Measurements from ENCODE around the gene CHAC1.
A peak's percentile ranks its signal among the peaks of the same experiment; 100 is the strongest.

The CHAC1 gene

DNA sequence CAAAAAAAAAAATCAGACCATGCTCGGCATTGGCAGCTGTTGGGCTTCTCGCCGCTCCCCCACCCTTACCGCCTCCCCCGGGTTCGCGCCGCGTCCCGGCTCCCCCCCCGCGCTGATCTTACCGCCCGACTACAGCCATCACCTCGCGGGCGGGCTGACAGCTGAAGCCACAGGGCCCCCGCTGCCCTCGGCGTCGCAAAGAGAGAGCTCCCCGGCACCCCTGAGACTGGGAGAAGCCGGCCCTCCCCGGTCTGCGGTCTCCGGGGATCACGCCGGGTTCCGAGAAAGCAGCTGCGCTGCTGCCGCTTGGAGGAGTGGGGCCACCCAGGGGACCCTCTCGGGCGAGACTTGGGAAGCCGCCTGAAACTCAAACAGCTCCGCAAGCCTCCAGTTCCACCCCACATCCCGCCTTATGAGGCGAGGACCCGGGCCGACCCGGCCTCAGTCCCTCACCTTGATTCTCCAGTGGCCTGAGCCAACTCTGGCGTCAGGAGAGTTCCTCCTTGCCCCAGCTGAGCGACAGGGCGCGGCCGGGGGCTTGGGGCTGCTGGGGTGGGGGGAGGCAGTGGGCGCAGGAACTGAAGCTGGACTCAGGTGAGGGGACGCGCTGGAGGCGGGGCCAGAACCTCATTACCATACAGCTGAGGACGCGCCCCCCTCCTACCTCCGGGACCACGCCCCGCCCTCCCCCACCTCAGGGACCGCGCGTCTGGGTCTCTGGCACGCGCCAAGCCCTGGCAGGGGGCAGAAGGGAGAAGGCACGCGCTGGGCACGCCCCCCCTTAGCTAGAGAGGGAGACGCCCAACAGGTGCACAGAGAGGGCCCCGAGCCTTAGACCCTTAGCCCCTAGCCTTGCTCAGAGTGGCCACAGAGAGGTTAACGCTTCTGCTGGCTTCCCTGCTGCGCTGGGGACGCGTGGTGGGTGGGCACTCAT lies 25.1 kb upstream of the CHAC1 start:
- TF ChIP-seq, protein P1, sequence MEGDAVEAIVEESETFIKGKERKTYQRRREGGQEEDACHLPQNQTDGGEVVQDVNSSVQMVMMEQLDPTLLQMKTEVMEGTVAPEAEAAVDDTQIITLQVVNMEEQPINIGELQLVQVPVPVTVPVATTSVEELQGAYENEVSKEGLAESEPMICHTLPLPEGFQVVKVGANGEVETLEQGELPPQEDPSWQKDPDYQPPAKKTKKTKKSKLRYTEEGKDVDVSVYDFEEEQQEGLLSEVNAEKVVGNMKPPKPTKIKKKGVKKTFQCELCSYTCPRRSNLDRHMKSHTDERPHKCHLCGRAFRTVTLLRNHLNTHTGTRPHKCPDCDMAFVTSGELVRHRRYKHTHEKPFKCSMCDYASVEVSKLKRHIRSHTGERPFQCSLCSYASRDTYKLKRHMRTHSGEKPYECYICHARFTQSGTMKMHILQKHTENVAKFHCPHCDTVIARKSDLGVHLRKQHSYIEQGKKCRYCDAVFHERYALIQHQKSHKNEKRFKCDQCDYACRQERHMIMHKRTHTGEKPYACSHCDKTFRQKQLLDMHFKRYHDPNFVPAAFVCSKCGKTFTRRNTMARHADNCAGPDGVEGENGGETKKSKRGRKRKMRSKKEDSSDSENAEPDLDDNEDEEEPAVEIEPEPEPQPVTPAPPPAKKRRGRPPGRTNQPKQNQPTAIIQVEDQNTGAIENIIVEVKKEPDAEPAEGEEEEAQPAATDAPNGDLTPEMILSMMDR (conservative IDR thresholded peaks at IDR 0.05; ENCODE audit: low read depth, low read length): no peak
- Histone ChIP-seq H3K4me1 (ENCODE audit: low read depth, poor library complexity, severe bottlenecking) (peaks cover 25% of the 10 kb centered on the region), H3K4me2 (peak overlapping the region; percentile 94), H3K9ac (no peak overlapping the region), H2AFZ (ENCODE audit: low read depth) (peak overlapping the region; percentile 96), H3K79me2 (ENCODE audit: insufficient read depth, low read depth) (no peaks in the 10 kb centered on the region), H3K27me3 (ENCODE audit: insufficient read depth, low read depth) (peaks cover 28% of the 10 kb centered on the region), H3K27ac (no peak overlapping the region), H3K36me3 (ENCODE audit: insufficient read depth) (no peaks in the 10 kb centered on the region), H3K4me3 (IDR thresholded peaks at IDR 0.05; ENCODE audit: insufficient read depth, low read depth, low read length) (no peak overlapping the region), H4K20me1 (ENCODE audit: insufficient read depth) (no peaks in the 10 kb centered on the region)

DNA sequence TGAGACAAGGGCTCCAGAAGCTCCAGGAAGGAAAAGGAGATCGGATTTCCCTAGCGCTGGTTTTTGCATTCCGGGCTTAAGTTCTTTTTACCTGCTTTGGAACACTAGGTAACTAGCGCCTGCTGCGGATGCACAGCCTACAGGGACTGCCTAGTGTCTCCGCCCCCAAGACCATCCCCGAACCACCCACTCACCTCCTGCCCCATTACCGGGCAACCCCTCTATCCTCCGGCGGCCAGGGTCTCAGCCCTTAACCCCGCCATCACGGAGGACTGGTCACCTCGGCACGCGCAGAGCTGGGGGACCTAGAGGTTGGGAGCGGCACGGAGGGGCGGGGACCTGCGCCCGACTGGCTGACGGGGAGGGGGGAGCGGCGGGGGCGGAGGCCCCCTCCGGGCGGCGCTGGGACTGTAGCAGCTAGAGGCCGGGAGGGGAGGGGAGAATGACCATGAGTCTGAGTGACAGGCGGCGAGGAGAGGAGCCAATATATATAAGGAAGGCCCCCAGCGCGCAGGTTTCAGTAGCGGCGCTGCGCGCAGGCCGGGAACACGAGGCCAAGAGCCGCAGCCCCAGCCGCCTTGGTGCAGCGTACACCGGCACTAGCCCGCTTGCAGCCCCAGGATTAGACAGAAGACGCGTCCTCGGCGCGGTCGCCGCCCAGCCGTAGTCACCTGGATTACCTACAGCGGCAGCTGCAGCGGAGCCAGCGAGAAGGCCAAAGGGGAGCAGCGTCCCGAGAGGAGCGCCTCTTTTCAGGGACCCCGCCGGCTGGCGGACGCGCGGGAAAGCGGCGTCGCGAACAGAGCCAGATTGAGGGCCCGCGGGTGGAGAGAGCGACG lies 24.2 kb upstream of the CHAC1 start, which contains the start of gene DLL4:
Gene DLL4 (plus strand): TSS at position 520 of the 839 bp plus-strand sequence. CDS start 329 bp downstream, outside the sequence.
- Histone ChIP-seq H3K4me2 (peak within 1 kb of the TSS; percentile 94), H2AFZ (ENCODE audit: low read depth) (peak within 1 kb of the TSS; percentile 96), H3K79me2 (ENCODE audit: insufficient read depth, low read depth) (no peaks in the 10 kb centered on the region), H3K27me3 (ENCODE audit: insufficient read depth, low read depth) (peaks cover 28% of the 10 kb centered on the region), H3K4me1 (ENCODE audit: low read depth, poor library complexity, severe bottlenecking) (peaks cover 25% of the 10 kb centered on the region), H3K27ac (no peak within 1 kb of the TSS), H3K9ac (no peak within 1 kb of the TSS; the same call in 1 of the 2 replicates), H3K36me3 (ENCODE audit: insufficient read depth) (no peaks in the 10 kb centered on the region), H3K4me3 (IDR thresholded peaks at IDR 0.05; ENCODE audit: insufficient read depth, low read depth, low read length) (no peak within 1 kb of the TSS), H4K20me1 (ENCODE audit: insufficient read depth) (no peaks in the 10 kb centered on the region)
- TF ChIP-seq, protein P1 (conservative IDR thresholded peaks at IDR 0.05; ENCODE audit: low read depth, low read length): no peak

DNA sequence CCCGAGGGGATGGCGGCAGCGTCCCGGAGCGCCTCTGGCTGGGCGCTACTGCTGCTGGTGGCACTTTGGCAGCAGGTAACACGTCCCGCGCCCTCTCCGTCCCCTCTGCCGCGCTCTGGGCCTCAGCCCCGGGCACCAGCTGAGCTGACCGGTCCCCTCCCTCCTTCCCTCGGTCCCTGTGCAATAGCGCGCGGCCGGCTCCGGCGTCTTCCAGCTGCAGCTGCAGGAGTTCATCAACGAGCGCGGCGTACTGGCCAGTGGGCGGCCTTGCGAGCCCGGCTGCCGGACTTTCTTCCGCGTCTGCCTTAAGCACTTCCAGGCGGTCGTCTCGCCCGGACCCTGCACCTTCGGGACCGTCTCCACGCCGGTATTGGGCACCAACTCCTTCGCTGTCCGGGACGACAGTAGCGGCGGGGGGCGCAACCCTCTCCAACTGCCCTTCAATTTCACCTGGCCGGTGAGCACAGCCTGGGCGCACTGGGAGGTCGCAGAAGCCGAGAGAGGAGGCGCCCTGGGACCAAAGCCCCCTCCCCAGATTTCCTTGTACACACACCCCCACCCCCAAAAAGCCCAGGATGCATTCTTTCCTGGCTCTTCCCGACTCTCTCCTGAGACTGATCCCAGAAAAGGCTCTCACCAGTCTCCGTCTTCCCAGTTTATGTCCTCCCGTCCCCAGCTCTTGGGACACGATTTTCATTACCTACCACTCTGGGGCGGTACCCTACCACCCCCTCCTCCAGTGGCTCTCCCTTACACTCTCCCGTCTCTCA lies 23.4 kb upstream of the CHAC1 start:
- peaks cover 28% of the 10 kb centered on the region for H3K27me3 ChIP-seq (ENCODE audit: insufficient read depth, low read depth)
- TF ChIP-seq, protein P1 (conservative IDR thresholded peaks at IDR 0.05; ENCODE audit: low read depth, low read length): no peak
- no peaks in the 10 kb centered on the region for H3K79me2 ChIP-seq (ENCODE audit: insufficient read depth, low read depth)
- no peaks in the 10 kb centered on the region for H3K36me3 ChIP-seq (ENCODE audit: insufficient read depth)
- H2AFZ ChIP-seq (ENCODE audit: low read depth): peak overlapping the region; percentile 96
- no peak overlapping the region; the same call in 1 of the 2 replicates for H3K9ac ChIP-seq
- H3K4me2 ChIP-seq: peak overlapping the region; percentile 94
- no peak overlapping the region for H3K4me3 ChIP-seq (IDR thresholded peaks at IDR 0.05; ENCODE audit: insufficient read depth, low read depth, low read length)
- peaks cover 25% of the 10 kb centered on the region for H3K4me1 ChIP-seq (ENCODE audit: low read depth, poor library complexity, severe bottlenecking)
- no peaks in the 10 kb centered on the region for H4K20me1 ChIP-seq (ENCODE audit: insufficient read depth)
- no peak overlapping the region for H3K27ac ChIP-seq

Data from KMS-11 (cell line).